Measurements from ENCODE around the gene SEMA3C.

The SEMA3C gene

DNA sequence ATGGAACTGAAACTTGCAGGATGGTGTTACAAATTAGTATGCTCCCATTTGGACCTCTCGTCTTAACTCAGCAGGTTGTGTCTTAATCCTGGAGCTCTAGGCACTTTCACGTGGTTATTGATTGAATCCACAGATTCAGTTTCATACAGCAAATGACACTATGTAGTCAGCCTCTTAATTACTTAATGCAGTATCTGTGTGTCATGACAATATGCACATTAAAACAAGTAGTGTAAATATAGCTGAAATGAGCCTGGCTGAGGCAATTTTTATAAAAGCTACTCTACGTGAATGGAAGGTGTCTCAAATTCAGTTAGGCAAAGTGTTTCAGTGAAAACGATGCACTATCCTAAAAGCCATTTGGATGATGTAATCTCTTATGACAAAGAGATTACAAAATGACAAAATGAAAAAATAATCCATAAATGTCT is 193.7 kb downstream of the SEMA3C start (continued):
- TF ChIP-seq ZNF404 (tag by site-specific recombination; IDR thresholded peaks at IDR 0.05) (no peak), ZNF560 (tag by site-specific recombination; IDR thresholded peaks at IDR 0.05; ENCODE audit: borderline replicate concordance) (no peak), ZNF843 (tag by site-specific recombination; IDR thresholded peaks at IDR 0.05) (peak; percentile 72), ZNF830 (tag by site-specific recombination; IDR thresholded peaks at IDR 0.05; ENCODE audit: low read depth) (no peak), ZNF548 (tag by site-specific recombination; IDR thresholded peaks at IDR 0.05) (no peak), ZNF48 (tag by site-specific recombination; IDR thresholded peaks at IDR 0.05) (no peak), ZNF146 (tag by site-specific recombination; IDR thresholded peaks at IDR 0.05) (no peak), ZNF24 (tag by site-specific recombination; IDR thresholded peaks at IDR 0.05) (peak; percentile 61; the same call in 1 of the 2 replicates), ZBTB1 (tag by site-specific recombination; IDR thresholded peaks at IDR 0.05) (peak; percentile 35; the same call in 1 of the 2 replicates), ZXDB (tag by site-specific recombination; IDR thresholded peaks at IDR 0.05) (no peak), ZNF214 (tag by site-specific recombination; IDR thresholded peaks at IDR 0.05; ENCODE audit: borderline replicate concordance) (no peak), ZNF677 (tag by site-specific recombination; IDR thresholded peaks at IDR 0.05) (no peak), ZNF747 (tag by site-specific recombination; IDR thresholded peaks at IDR 0.05) (no peak), ZNF600 (tag by site-specific recombination; IDR thresholded peaks at IDR 0.05) (no peak), SCRT2 (tag by site-specific recombination; IDR thresholded peaks at IDR 0.05) (peak; percentile 59), ZNF223 (tag by site-specific recombination; IDR thresholded peaks at IDR 0.05) (no peak), ZNF302 (tag by site-specific recombination; IDR thresholded peaks at IDR 0.05; ENCODE audit: low read depth) (no peak), WT1 (tag by site-specific recombination; IDR thresholded peaks at IDR 0.05) (peak; percentile 92), ZNF274 (IDR thresholded peaks at IDR 0.05; ENCODE audit: low read length) (no peak), ZNF274 (tag by site-specific recombination; IDR thresholded peaks at IDR 0.05; ENCODE audit: borderline replicate concordance) (no peak), YY1 (tag by site-specific recombination; IDR thresholded peaks at IDR 0.05) (no peak), ZNF175 (tag by site-specific recombination; IDR thresholded peaks at IDR 0.05) (no peak), PRDM1 (tag by site-specific recombination; IDR thresholded peaks at IDR 0.05) (no peak), GLI4 (tag by site-specific recombination; IDR thresholded peaks at IDR 0.05) (no peak), ZNF433 (tag by site-specific recombination; IDR thresholded peaks at IDR 0.05; ENCODE audit: low read depth) (no peak), OVOL3 (tag by site-specific recombination; IDR thresholded peaks at IDR 0.05) (no peak), ZNF544 (tag by site-specific recombination; IDR thresholded peaks at IDR 0.05) (no peak), ZNF174 (tag by site-specific recombination; IDR thresholded peaks at IDR 0.05) (no peak), ZFHX2 (tag by site-specific recombination; conservative IDR thresholded peaks at IDR 0.05) (no peak)
- TF ChIP-seq, protein P1, sequence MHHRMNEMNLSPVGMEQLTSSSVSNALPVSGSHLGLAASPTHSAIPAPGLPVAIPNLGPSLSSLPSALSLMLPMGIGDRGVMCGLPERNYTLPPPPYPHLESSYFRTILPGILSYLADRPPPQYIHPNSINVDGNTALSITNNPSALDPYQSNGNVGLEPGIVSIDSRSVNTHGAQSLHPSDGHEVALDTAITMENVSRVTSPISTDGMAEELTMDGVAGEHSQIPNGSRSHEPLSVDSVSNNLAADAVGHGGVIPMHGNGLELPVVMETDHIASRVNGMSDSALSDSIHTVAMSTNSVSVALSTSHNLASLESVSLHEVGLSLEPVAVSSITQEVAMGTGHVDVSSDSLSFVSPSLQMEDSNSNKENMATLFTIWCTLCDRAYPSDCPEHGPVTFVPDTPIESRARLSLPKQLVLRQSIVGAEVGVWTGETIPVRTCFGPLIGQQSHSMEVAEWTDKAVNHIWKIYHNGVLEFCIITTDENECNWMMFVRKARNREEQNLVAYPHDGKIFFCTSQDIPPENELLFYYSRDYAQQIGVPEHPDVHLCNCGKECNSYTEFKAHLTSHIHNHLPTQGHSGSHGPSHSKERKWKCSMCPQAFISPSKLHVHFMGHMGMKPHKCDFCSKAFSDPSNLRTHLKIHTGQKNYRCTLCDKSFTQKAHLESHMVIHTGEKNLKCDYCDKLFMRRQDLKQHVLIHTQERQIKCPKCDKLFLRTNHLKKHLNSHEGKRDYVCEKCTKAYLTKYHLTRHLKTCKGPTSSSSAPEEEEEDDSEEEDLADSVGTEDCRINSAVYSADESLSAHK (tag by site-specific recombination; IDR thresholded peaks at IDR 0.05), result peak; percentile 29; the same call in 1 of the 2 replicates
- TF ChIP-seq, protein P2, sequence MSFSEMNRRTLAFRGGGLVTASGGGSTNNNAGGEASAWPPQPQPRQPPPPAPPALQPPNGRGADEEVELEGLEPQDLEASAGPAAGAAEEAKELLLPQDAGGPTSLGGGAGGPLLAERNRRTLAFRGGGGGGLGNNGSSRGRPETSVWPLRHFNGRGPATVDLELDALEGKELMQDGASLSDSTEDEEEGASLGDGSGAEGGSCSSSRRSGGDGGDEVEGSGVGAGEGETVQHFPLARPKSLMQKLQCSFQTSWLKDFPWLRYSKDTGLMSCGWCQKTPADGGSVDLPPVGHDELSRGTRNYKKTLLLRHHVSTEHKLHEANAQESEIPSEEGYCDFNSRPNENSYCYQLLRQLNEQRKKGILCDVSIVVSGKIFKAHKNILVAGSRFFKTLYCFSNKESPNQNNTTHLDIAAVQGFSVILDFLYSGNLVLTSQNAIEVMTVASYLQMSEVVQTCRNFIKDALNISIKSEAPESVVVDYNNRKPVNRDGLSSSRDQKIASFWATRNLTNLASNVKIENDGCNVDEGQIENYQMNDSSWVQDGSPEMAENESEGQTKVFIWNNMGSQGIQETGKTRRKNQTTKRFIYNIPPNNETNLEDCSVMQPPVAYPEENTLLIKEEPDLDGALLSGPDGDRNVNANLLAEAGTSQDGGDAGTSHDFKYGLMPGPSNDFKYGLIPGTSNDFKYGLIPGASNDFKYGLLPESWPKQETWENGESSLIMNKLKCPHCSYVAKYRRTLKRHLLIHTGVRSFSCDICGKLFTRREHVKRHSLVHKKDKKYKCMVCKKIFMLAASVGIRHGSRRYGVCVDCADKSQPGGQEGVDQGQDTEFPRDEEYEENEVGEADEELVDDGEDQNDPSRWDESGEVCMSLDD (tag by site-specific recombination; IDR thresholded peaks at IDR 0.05), result no peak
- TF ChIP-seq, protein P3, sequence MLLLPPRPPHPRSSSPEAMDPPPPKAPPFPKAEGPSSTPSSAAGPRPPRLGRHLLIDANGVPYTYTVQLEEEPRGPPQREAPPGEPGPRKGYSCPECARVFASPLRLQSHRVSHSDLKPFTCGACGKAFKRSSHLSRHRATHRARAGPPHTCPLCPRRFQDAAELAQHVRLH (tag by site-specific recombination; IDR thresholded peaks at IDR 0.05), result no peak
- TF ChIP-seq, protein P4, sequence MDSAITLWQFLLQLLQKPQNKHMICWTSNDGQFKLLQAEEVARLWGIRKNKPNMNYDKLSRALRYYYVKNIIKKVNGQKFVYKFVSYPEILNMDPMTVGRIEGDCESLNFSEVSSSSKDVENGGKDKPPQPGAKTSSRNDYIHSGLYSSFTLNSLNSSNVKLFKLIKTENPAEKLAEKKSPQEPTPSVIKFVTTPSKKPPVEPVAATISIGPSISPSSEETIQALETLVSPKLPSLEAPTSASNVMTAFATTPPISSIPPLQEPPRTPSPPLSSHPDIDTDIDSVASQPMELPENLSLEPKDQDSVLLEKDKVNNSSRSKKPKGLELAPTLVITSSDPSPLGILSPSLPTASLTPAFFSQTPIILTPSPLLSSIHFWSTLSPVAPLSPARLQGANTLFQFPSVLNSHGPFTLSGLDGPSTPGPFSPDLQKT (IDR thresholded peaks at IDR 0.05; ENCODE audit: borderline replicate concordance, low read depth, low read length), result no peak
- TF ChIP-seq, protein P5, sequence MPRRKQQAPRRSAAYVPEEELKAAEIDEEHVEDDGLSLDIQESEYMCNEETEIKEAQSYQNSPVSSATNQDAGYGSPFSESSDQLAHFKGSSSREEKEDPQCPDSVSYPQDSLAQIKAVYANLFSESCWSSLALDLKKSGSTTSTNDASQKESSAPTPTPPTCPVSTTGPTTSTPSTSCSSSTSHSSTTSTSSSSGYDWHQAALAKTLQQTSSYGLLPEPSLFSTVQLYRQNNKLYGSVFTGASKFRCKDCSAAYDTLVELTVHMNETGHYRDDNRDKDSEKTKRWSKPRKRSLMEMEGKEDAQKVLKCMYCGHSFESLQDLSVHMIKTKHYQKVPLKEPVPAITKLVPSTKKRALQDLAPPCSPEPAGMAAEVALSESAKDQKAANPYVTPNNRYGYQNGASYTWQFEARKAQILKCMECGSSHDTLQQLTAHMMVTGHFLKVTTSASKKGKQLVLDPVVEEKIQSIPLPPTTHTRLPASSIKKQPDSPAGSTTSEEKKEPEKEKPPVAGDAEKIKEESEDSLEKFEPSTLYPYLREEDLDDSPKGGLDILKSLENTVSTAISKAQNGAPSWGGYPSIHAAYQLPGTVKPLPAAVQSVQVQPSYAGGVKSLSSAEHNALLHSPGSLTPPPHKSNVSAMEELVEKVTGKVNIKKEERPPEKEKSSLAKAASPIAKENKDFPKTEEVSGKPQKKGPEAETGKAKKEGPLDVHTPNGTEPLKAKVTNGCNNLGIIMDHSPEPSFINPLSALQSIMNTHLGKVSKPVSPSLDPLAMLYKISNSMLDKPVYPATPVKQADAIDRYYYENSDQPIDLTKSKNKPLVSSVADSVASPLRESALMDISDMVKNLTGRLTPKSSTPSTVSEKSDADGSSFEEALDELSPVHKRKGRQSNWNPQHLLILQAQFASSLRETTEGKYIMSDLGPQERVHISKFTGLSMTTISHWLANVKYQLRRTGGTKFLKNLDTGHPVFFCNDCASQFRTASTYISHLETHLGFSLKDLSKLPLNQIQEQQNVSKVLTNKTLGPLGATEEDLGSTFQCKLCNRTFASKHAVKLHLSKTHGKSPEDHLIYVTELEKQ (tag by site-specific recombination; IDR thresholded peaks at IDR 0.05; ENCODE audit: borderline replicate concordance), result peak; percentile 86
